GM12892 (cell line): ENCODE measurements around the gene CXCL8.

Experiments used
- DNase-seq: peaks from one replicate; pipeline ENCODE4 v3.0.0; 2011; ENCODE audit not compliant: insufficient read length
- FAIRE-seq: peaks from 2 replicates; lab custom pipeline; 2011; peaks lifted over from hg19 to GRCh38; lab: Jason Lieb, UNC
- POLR2A ChIP-seq: IDR thresholded peaks from 2 replicates; pipeline ENCODE4 v1.6.1; 2011; ENCODE audit warnings: low read depth, low read length, control low read depth
- POLR2AphosphoS5 ChIP-seq: IDR thresholded peaks from 2 replicates; pipeline ENCODE4 v1.6.1; 2011; ENCODE audit warnings: low read depth, low read length, control low read depth
- TAF1 ChIP-seq: IDR thresholded peaks from 2 replicates; pipeline ENCODE4 v1.6.1; 2011; ENCODE audit warnings: low read depth, mild to moderate bottlenecking, control low read depth, low read length, borderline replicate concordance

CXCL8 gene

GRCh38 chr4:73777612-73778011 lies 37.2 kb downstream of the CXCL8 start:
- TF ChIP-seq TAF1: no peak
- no peak for TF ChIP-seq POLR2A
- TF ChIP-seq POLR2AphosphoS5: no peak
- DNase-seq (no peak), FAIRE-seq (no peak)

DNA sequence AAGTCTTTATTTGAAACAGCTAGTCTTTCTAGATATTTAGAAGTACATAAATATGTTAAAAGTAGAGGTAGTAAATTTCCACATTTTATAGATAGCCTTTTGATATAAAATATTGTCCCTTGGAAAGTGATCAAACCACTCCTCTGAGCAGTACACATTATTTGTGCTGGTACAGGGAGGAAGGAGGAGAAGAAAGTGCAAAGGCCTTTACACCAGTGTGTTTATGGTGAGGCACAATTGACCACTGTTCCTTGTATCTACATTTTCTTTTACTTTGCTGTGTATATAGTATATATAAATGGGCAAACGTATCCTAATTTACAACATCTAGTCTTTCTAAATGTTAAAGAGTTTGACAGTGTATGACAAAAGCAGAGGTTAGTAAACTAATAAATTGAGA lies 39.9 kb downstream of the CXCL8 start:
- no peak for TF ChIP-seq POLR2AphosphoS5
- no peak for TF ChIP-seq TAF1
- TF ChIP-seq POLR2A: no peak
- DNase-seq: no peak
- no peak for FAIRE-seq

DNA sequence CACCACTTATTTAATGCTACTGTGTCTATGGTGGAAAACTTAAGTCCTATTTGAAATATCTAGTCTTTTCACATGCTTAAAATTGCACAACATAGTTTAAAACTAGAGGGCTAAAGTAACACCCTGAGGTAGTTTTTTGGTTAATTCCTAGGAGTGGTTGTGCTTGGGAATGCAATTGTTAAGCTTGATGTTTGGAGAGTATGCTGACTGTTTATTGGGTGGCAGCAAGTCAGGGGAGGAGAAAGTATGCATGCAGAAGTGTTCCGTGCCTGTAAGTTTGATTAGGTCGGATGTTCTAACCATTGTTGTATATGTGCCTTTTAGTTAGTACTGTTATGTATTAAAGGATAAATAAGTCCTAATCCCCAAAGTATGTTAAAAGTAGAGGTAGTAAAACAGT lies 40.5 kb downstream of the CXCL8 start:
- no peak for DNase-seq
- TF ChIP-seq TAF1 (no peak), POLR2AphosphoS5 (no peak), POLR2A (no peak)
- no peak for FAIRE-seq

DNA sequence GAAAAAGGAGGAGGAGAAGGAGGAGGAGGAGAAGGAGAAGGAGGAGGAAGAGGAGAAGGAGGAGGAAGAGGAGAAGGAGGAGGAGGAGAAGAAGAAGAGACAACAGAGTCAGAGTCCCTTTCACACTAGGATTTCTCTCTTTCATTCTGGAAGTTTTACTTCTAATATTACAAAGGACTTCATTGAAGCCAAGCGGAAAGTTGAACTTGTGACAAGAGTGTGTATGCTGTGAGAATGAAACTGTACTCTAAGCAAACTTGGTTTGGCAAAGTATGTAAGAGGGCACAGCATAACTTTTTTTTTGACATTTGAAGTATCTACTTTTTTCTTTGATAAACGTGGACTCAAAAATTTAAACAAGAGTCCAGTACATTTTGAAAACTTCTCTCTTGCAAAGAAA lies 48.0 kb downstream of the CXCL8 start:
- DNase-seq (no peak), FAIRE-seq (no peak)
- TF ChIP-seq POLR2AphosphoS5 (no peak), POLR2A (no peak), TAF1 (no peak)
